HUDEP-2 (cell line): ENCODE data around the gene CRISP2.
"Not testable (repeated sequence)": the region's sequence is repeated elsewhere in the genome, so short reads cannot be mapped to it uniquely, and the experiment has no call there.

Experiments used
- DNase-seq, 76 experiments: peaks; one replicate each; lab custom pipeline; 2025; ENCODE audit not compliant: unreplicated experiment in 76 of 76; lab: John Stamatoyannopoulos, UW

Gene CRISP2, protein sequence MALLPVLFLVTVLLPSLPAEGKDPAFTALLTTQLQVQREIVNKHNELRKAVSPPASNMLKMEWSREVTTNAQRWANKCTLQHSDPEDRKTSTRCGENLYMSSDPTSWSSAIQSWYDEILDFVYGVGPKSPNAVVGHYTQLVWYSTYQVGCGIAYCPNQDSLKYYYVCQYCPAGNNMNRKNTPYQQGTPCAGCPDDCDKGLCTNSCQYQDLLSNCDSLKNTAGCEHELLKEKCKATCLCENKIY

GRCh38 chr6:49713346-49713745 lies at the start of gene CRISP2:
Gene CRISP2 (minus strand): TSS chr6:49713543. CDS start chr6:49709196, 4,347 bp downstream.
- no peak for DNase-seq

- DNase-seq: no peak
Observed at GRCh38 chr6:49744259-49744658, 30.9 kb upstream of the CRISP2 start, which contains the start of gene CRISP3. Gene CRISP3 (minus strand): TSS chr6:49744388. CDS start chr6:49744367, 21 bp downstream.

GRCh38 chr6:49743429-49743828 lies 30.1 kb upstream of the CRISP2 start:
- DNase-seq: peak in 2 of 76 experiments; percentile 15 to 39

- DNase-seq: no peak
Observed at GRCh38 chr6:49739423-49739822, 26.1 kb upstream of the CRISP2 start.

GRCh38 chr6:49736017-49736508 lies 22.7 kb upstream of the CRISP2 start:
- peak in 68 of 76 experiments; percentile 10 to 94 (median 70) for DNase-seq

- DNase-seq: no peak
Observed at GRCh38 chr6:49733680-49734079, 20.3 kb upstream of the CRISP2 start.

DNA sequence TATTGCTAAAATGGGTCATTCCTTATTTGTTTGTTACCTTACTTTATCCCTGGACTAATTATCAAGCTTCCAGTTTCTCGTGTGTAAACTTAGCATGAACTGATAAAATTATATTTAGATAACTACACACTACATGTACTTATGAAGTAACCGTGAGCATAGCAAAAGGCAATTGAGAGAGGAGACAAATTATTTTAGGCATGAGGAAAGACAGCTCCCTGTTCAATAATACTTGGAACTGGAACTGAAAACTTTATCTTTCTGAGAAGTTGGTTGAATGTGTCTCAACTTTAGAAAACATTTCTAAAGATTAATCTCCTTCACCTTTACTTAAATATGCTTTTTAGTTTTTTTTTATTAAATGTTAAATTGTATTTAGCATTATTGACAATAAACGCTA lies 19.4 kb upstream of the CRISP2 start:
- peak in 1 of 76 experiments; percentile 37 for DNase-seq

GRCh38 chr6:49730251-49730650 lies 16.9 kb upstream of the CRISP2 start:
- DNase-seq: no peak

DNA sequence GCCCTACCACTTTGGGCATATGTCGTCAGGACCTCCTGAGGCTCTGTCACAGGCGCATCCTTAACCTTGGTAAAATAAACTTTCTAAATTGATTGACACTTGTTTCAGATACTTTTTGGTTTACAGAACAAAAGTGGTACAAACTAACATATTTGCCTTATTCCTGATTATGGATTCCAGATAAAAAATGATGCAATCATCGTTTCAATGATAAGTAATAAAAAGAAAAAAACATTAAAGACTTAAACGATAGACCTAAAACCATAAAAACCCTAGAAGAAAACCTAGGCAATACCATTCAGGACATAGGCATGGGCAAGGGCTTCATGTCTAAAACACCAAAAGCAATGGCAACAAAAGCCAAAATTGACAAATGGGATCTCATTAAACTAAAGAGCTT lies 10.6 kb upstream of the CRISP2 start:
- DNase-seq: not testable (repeated sequence)

GRCh38 chr6:49721297-49721696 lies 8.0 kb upstream of the CRISP2 start:
- DNase-seq: peak in 50 of 76 experiments; percentile 4 to 74 (median 46)

DNA sequence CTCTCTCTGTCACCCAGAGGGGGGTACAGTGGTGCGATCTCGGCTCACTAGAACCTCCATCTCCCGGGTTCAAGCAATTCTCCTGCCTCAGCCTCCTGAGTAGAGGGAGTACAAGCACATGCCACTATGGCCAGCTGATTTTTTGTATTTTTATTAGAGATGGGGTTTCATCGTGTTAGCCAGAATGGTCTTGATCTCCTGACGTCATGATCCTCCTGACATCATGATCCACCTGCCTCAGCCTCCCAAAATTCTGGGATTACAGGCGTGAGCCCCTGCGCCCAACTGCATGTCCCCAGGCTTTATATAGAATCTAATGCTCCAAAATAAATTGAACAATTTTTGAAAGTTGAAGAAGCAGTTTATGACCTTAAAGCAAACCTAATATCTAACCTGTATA lies 7.0 kb upstream of the CRISP2 start:
- DNase-seq: no peak

DNA sequence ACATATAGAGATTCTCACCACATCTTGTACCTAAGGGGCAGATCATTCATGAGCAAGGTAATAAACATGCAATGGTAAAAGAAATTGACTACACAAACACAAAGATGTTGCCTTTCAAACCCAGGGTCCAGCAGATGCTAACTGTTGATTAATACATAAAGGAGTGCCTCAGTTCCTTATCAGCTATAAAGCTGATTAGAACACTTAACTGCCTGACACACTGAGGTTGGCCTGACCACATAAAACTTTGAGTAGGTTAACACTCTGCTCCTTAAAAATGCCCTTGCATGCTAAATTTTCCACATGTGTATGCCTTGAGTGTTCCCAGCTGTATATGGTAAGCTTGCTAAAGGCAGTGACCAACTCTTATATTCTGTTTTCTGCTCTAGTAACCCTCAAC lies 14.9 kb downstream of the CRISP2 start:
- peak in 50 of 76 experiments; percentile 4 to 88 (median 50) for DNase-seq

- DNase-seq: no peak
Observed at GRCh38 chr6:49693512-49693911, 19.8 kb downstream of the CRISP2 start.

GRCh38 chr6:49692534-49692933 lies 20.8 kb downstream of the CRISP2 start:
- DNase-seq: no peak

DNA sequence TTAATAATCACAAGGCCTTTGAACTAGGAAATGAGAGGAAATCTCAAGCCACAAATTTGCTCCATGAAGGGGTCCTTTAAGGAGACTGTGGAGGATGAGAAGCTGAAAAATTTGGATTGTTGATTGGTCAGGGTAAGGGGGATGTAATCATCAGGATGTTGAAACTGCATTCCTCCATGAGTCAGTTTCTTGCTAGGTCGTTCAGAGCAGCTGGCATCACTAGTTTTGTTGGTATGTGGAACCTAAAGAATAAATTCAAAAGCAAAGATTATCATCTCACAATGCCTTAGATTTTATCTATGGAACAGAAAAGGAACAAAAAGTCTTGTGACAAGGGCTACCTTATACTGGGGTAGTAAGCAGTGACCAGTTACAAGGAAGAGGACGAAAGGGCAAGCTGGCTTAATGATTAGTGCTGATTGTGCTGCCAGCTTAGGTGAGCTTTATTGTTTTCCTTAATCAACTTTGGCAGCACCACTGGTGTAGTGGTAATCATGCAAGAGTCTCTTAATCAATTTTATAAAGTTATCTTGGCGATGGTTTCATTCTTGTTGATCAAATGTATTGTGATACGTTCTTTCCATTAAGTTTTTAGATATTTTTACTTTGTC lies 36.6 kb downstream of the CRISP2 start:
- no peak for DNase-seq

DNA sequence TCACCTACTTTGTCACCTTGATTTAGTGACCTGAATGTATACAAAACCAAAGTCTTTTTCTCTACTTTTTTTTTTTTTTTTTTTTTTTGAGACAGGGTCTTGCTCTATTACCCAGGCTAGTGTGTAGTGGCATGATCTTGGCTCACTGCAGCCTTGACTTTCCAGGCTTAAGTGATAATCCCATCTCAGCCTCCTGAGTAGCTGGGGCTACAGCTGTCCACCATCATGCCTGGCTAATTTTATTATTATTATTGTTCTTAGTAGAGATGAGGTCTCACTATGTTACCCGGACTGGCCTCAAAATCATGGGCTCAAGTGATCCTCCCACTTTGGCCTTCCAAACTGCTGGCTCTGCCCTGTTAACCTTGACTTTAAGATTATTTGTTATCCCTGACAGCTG lies 37.5 kb downstream of the CRISP2 start:
- DNase-seq: no peak

GRCh38 chr6:49668083-49668511 lies 45.2 kb downstream of the CRISP2 start:
- DNase-seq: no peak

- peak in 16 of 76 experiments; percentile 6 to 50 (median 24) for DNase-seq
Observed at GRCh38 chr6:49666930-49667757, 46.2 kb downstream of the CRISP2 start.

DNA sequence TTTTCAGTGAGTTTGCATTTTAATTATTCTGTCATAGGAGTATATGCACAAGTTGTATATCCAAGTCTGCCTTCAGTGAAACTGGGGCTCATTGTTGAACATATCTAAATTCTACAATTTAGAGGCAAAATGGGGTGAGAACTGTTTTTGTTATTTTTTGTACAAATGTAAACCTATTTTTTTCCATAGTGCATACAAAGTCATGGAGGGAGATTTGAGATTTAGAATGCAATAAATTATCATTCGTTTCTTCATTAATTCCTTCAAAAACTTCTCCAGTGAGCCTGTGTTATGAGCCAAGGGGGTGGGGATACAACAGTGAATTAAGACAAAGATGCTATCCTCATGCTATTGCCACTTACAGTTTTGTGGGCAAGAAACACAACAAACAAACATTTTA lies 46.9 kb downstream of the CRISP2 start:
- no peak for DNase-seq

GRCh38 chr6:49664817-49665216 lies 48.5 kb downstream of the CRISP2 start:
- DNase-seq: no peak

- not testable (repeated sequence) for DNase-seq
Observed at GRCh38 chr6:49664054-49664453, 49.3 kb downstream of the CRISP2 start.
